HG03159 (cell line): ENCODE measurements around the gene FASTKD2.

ENCODE experiments used
- ATAC-seq: cut with Tn5 transposase; IDR thresholded peaks from one replicate; pipeline ENCODE4 v1.9.1; 2021; ENCODE audit warnings: mild to moderate bottlenecking, moderate library complexity; ENCODE audit not compliant: unreplicated experiment

FASTKD2 gene

DNA sequence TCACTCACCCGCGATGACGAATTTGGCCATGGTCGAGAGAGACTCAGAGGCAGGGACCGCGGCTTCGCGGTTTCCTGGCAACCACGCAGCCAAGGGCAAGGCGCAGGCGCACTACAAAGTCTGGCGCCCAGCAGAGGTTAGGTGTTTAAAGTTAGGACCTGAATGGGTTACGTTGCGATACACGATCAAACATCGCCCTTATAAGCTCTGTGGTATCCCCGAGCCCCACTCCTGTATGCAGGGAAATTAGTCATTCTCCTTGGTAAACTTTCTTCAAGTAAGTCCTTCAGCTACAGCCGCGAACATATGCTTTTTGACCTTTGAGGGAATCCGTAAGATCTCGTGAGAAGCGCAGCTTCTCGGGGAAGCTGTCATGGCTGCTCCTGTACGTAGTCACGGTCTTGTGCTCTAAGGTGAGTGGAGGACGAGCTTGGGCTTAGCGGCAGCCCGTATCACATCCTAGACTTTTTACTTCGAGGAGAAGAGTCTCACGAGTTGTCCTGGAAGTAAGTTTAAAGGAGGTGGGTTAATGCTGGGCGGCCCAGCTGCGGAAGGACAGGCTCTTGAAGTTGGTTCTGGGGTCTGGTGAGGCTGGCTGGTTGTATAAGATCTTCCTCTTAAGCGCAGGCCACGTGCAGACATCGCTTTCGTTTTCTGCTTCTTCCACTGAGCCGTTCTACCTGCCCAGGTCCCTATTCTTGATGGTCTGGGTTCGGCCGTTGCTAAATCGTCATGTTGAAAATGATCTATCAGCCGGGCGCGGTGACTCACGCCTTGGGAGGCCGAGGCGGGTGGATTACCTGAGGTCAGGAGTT, at the start of gene FASTKD2, which contains the start of gene MDH1B:
TSS of gene FASTKD2 (plus strand) at position 365 of the 815 bp plus-strand sequence. CDS start 1,088 bp downstream, outside the sequence.
TSS of gene MDH1B (minus strand) at position 87 of the 815 bp plus-strand sequence. CDS start at position 30, 57 bp downstream.
- peak; percentile 91 for ATAC-seq

DNA sequence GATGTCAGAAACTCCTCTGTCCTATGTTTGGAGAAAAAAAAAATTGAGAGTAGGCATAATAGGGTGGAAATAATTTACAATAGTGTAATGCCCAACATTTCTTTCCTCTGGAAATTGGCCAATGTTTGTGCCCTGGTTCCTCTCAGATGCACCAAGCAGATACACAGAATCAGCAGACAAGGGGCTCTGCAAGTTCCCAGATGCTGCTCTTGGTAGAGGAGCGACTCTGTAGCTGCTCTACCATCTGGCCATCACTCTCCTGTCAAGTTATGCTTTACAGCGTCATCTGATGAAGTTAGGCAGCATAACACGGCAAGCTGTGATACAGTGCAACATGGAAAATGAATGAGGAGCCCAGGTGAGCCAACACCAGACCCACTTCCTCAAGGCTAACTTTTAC, 48.8 kb upstream of the FASTKD2 start:
- ATAC-seq = no peak

DNA sequence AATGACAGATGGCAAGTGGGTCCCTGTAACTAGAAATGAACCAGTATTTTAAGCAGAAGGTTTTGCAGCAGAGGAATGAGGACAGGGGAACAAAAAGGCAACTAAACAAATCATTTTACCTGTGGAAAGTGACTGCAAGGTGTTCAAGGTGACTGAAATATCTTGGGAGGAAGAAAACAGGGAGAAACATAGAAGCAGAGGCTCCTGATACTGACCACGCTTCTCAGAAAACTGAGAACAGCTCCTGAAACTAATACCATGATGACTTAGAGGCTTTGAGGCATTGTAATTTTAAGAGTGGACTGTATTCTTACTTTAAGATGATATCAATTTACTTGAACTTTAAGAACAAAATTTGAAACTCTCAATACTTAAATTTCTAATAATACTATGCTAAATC, 47.1 kb upstream of the FASTKD2 start, which contains the start of gene DYTN:
TSS of gene DYTN (minus strand) at position 101 of the 400 bp plus-strand sequence. CDS start 117 bp downstream, outside the sequence.
- ATAC-seq = no peak

DNA sequence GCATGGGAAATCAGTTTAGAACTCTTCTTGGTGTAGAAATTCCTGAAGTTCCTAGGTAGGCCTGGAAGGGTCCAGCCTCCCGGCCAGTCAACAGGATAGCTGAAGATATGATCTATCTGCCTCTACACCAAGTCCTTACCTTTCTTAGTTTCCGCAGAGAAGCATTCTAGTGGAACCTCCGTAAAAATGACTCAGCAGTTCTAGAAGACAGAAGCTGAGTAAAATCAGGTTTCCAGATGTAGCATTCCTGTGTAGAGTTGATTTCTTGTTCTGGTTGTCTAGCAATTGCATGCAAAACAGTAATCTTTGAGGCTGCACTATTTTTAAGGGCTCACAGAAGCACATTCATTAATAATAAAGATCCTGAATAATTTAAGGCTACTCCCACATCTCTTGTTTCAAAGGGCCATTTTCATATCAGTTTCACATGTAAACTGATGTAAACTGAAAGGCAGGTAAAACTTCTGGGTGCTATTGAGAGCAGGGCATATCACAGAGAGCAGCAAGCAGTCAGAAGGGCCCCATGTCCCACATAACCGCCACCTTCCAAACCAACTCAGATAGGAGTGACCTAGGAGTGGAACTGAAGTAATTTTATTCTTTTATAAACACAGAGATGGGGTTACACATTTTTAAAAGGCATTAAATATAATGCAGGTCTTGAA, 44.0 kb upstream of the FASTKD2 start:
- ATAC-seq = peak; percentile 68

DNA sequence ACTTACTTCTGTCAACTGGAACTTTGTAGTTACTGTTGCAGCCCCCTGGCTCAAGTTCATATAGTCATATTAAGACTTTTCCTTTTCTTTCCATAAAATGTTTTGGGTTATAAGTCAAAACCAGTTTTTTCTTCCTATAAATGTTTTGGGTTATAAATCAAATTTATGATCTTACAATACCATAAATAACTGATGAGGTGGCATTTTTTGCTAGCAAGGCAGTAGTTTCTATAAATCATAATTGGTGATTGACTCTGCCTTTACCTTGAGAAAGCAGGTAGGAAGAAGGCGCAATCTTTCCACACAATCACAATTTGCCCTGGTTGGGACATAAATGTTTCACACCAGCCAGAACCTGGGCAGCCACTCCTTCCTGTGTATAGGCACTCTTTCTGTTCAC, 42.1 kb upstream of the FASTKD2 start:
- no peak for ATAC-seq

DNA sequence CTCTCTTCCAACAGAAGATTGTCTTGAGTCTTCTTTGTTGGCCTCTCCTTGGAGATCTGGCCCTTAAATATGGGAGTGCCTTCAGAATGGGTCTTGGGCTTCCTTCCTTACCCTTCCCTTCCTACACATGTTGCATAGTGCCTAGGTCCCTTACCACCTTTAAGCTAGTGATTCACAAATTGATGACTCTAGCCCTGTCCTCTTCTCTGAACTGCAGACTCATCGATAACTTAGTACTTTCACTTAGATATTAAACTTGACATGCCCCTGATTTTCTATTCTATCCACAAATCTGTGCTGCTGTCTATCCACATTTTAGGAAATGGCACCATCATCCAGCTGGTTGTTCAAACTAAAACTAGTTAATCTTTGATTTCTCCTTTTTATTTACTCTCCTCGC, 38.1 kb upstream of the FASTKD2 start:
- ATAC-seq = no peak

DNA sequence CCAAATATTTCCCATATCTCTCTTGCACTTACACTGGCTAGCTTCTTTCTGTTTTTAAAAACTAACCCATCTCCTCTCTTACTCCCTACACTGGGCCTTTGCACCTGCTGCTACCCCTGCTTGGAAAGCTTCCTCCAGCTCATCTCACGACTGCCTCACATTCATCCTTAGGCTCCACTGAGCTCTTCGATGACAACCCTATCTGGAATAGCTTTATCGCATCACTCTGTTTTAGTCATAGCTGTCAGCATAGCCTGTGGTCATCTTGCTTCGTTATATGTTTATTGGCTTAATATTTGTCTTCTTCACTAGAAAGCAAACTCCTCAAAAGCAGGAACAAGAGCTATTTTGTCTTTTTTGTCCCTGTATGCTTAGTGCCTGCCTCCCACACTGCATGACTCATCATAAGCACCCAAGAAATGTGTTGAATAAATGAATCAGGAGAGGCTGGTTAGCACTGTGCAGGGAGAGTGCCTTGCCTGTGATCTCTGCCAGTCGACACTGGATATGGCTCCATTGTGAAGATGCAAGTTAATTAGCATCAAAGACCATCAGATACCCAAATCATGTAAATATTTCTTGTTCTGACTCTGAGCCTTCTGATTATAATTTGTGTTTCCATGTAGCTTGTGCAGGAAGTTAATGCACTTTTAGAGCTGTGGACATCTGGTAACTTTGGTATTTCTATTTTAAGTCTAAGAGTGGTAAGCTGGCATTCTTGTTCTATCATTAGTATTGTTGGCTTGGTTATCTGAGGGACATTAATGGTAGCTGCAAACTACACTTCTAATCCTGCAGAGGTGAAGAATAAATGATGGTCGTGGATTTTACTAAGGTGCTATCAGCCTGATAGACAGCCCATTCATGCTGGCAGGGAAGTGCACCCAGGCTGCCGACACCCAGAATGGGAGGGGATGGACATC, 36.9 kb upstream of the FASTKD2 start:
- no peak for ATAC-seq

DNA sequence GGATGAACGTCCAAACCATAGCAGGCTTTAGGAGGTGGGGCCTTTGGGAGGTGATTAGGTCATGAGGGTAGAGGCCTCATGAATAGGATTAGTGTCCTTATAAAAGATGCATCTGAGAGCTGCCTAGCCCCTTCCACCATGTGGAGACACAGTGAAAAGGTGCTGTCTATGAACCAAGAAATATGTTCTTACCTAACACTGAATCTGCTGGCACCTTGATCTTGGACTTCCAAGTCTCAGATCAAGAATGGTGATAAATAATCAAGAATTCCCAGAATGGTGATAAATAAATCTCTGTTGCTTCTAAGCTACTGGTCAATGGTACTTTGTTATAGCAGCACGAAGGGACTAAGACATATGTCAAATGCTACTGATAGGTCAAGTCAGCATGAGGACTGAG, 32.1 kb upstream of the FASTKD2 start:
- ATAC-seq = no peak

DNA sequence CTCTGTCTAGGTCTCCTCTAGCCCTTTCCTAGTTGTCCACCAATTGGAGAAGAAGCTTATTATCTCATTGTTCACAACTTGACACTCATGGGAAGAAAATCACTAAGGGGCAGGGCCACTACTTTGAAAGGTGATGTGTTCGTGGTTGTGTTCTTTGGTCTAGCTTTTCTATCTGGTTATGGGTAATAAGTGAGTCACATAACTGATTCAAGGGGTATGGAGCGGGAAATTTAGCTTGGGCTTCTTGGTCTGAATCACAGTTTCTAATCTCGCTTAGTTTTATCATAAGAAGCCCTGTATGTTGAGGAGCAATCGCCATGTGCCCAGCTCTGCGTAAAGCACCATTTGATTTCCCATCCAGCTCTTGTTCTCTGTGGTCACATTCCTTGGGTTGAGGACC, 28.5 kb upstream of the FASTKD2 start:
- no peak for ATAC-seq

DNA sequence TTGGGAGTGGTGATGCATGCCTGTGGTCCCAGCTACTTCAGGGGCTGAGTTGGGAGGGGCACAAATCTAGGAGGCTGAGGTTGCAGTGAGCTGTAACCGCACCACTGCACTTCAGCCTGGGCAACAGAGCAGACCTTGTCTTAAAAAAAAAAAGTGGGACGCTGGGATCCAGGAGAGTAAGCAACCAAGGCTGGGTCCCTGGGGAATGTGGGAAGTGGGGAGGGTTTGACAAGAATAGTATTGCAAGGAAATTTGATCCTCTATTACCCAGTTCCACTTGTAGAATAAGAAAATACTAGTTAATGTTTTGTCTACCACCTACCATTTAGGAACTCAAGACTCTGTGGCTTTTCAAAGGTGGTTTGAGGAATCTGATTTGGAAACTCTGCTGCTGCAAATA, 26.1 kb upstream of the FASTKD2 start:
- ATAC-seq = no peak

DNA sequence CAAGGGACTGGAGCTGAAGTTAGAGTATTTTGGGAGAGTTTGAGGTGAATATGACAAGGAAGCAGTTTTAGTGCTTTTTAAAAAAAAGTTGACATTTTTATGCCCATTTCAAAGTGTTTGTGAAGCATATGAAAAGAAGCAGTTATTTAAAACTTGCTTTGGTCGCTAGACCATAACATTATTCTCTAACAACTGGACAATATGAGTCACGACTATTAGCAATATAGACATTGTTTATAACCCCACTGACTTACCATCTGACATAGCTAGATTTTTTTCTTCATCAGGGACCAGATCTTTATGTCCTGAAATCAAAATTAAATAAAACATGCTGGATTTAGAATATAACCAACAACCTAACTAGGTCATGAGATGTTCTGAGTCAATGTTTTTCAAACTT, 24.6 kb upstream of the FASTKD2 start:
- ATAC-seq = no peak

DNA sequence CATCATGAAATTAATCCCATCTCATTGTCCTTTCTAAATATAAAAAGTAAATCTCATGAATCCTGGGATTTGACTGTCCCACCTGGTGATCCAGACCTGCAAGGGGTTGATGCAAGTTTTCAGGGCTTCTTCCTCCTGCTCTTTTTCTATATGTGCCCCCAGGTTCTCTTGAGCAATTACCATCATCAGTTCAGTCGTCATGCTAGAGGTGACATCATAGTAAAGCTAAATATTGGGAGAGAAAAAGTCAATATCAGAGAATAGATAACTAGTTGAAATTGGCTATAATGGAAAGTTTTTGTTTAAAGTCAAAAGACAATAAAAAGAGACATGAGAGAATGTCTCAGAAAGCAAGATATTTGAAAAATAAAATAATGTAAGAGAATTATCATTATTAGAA, 8.6 kb upstream of the FASTKD2 start:
- ATAC-seq = no peak

DNA sequence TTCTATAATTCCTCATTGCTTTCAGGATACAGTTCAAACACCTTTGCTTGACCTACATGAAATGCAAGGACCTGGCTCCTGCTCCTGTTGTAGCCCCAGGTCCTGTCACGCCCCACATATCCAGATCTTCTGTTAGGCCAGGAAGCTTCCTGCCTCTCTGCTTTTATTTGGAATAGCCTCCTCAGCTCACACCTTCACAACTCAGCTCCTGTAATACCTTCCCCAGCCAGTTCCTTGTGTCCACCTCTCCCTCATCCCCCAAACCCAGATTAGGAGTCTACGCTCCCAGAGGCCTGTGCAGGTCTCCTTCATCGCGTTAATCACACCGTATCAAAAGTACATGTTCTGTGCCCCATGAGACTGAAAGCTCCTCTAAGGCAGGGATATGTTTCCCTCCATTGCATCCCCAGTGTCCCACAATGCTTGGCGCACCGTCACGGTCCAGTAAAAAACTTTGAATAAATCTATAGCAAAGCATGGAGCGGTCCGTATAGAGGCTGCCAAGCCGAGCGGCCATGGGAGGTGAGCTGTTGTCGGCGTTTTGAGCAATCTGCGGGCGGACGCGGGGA, 649 bp upstream of the FASTKD2 start:
- peak; percentile 0 for ATAC-seq

DNA sequence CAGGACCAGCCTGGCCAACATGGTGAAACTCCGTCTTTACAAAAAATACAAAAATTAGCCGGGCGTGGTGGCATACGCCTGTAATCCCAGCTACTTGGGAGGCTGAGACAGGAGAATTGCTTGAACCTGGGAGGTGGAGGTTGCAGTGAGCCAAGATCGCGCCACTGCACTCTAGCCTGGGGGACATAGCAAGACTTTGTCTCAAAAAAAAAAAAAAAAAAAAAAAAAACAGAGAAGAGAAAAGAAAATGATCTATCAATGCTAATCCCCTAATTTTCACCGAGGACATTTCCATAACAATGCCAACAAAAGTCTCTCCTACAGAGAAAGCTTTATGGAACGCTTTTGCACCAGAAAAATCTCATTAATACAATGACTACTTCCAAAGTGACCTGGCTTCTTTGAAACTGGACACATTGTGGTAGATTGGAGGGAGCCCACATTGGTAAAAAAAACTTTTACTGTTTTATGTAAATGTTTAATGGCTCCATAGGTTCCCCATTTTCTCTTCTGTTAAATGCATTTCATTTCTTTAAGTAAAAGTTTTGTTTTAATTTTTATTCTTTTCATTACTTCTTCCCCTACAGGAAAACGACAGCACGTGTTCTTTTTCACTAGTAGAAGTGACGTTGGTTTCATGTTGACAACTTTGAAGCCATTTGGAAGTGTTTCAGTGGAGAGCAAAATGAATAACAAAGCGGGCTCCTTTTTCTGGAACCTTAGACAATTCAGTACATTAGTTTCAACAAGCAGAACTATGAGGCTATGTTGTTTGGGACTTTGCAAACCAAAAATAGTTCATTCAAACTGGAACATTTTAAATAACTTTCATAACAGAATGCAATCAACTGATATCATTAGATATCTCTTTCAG, 888 bp downstream of the FASTKD2 start:
- ATAC-seq = no peak

DNA sequence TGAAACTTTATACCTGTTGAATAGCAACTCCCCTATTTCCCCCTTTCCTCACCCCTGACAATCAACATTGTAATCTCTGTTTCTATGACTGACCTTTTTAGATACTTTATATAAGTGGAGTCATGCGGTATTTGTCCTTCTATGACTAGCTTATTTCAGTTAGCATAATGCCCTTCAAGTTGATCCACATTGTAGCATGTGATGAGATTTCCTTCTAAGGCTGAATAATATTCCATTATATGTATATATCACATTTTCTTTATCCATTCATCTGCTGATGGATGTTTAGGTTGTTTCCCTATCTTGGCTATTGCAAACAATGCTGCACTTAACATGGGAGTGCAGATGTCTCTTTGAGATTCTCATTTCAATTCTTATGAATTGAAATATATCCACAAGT, 9.5 kb downstream of the FASTKD2 start:
- no peak for ATAC-seq

DNA sequence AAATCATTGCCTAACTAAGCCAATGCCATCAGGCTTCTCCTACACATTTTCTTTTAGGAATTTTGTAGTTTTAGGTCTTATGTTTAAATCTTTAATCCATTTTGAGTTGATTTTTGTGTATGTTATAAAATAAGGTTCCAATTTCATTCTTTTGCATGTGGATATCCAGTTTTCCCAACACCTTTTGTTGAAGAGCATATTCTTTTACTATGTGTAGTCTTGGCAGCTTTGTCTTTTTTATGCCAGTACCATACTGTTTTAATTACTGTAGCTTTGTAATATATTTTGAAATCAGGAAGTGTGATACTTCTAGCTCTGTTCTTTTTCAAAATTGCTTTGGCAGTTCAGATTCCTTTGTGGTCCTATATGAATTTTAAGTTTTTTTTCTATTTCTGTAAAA, 11.0 kb downstream of the FASTKD2 start:
- no peak for ATAC-seq

DNA sequence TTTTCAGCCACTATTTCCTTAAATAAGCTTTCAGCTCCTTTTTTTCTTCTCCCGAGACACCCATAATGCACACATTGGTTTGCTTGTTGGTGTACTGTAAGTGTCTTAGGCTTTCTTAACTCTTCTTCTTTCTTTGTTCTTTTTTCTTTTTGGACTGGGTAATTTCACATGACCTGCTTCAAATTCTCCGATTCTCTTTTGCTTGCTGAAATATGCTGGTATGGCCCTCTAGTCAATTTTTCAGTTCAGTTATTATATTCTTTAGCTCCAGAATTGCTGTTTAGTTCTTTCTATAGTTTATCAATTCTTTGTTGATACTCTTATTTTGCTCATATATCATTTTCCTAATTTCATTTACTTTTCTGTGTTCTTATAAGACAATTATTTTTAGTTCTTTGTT, 15.3 kb downstream of the FASTKD2 start:
- no peak for ATAC-seq

DNA sequence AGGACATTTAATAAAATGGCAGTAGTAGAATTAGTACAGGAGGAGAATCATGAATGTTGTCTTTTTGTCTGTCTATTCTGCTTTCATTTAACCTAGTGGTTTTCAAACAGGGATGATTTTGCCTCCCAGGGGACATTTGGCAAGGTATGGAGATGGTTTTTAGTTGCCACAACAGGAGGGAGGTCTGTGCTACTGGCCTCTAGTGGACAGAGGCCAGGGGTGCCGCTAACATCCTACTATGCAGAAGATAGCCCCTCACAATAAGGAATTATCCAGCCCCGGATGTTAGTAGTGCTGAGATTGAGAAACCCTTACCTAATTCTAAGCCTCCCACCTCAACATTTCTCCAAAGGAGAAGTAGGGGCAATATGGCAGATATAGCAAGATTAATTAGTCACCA, 18.3 kb downstream of the FASTKD2 start:
- ATAC-seq = peak; percentile 50

DNA sequence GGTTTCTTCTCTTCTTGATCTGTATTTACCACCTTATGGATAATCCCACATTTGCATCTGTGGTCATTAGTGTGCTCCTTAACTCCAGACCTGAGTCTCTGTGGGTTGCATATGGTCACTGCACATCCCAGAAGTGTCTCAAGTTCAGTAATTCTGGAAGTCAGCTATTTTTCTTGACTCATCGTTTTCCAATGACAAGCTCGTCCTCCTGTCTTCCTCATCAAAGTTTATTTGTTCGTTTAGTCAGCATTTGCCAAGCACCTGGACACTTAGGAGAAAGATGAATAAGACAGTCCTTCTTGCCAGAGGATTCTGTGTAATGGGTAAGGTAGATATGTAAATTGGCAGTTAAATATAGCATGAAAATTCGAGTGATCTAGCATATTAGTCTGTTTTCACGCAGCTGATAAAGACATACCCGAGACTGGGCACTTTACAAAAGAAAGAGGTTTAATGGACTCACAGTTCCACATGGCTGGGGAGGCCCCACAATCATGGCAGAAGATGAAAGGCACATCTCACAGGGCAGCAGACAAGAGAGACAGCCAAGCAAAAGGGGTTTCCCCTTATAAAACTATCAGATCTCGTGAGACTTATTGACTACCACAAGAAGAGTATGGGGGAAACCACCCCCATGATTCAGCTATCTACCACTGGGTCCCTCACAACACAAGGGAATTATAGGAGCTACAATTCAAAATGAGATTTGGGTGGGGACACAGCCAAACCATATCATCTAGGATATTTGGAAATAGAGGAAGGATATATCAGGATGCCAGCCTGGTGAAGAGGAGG, 19.4 kb downstream of the FASTKD2 start:
- ATAC-seq = no peak
